ENCODE results near the gene PDE7B. TPM values are rescaled to one million over a fixed set of nuclear protein-coding genes. Genes with fewer than 3 reads are reported as not detected.

The PDE7B gene
- total RNA-seq, 3 donors from 2014 or later (not counting 1 experiment from before 2014, with no cell fraction given): 0.14 to 0.18 TPM; not detected in 1

- no peaks in the 10 kb centered on the region for H3K9me3 ChIP-seq (ENCODE audit: control insufficient read depth, insufficient read depth, low read length)
- no peak overlapping the region for H3K4me3 ChIP-seq (ENCODE audit: low read length)
- intact Hi-C loops (cut with micrococcal nuclease): no loop called here
- TF ChIP-seq CTCF (IDR thresholded peaks at IDR 0.05): no peak
- H3K27ac ChIP-seq (ENCODE audit: low read length): no peak overlapping the region
- Mint-ChIP-seq H3K27ac (no peak overlapping the region), H3K4me1 (no peaks in the 10 kb centered on the region), H3K4me3 (no peak overlapping the region), H3K36me3 (no peaks in the 10 kb centered on the region), H3K27me3 (ENCODE audit: low read depth in 2 of 2) (no peaks in the 10 kb centered on the region), H3K9me3 (no peaks in the 10 kb centered on the region)
- WGBS (ENCODE audit: insufficient coverage): 86% methylated on average over 2 of the region's 4 CpGs
- H3K27me3 ChIP-seq (ENCODE audit: control insufficient read depth, insufficient read depth, low read length): no peaks in the 10 kb centered on the region
- ATAC-seq (no peak), DNase-seq (no peak)
- no peaks in the 10 kb centered on the region for H3K4me1 ChIP-seq (ENCODE audit: control insufficient read depth, insufficient read depth, low read length)
- H3K36me3 ChIP-seq (ENCODE audit: control insufficient read depth, insufficient read depth, low read length): no peaks in the 10 kb centered on the region
These were observed 357.3 kb downstream of the PDE7B start for GRCh38 chr6:136208783-136209182.

- intact Hi-C loops (cut with micrococcal nuclease): no loop called here
- 92% methylated on average over 2 of the region's 2 CpGs for WGBS (ENCODE audit: insufficient coverage)
- Mint-ChIP-seq H3K9me3 (no peaks in the 10 kb centered on the region), H3K27me3 (ENCODE audit: low read depth in 2 of 2) (no peaks in the 10 kb centered on the region), H3K36me3 (no peaks in the 10 kb centered on the region), H3K4me1 (no peaks in the 10 kb centered on the region), H3K4me3 (no peak overlapping the region), H3K27ac (no peak overlapping the region)
- Histone ChIP-seq H3K36me3 (ENCODE audit: control insufficient read depth, insufficient read depth, low read length) (no peaks in the 10 kb centered on the region), H3K9me3 (ENCODE audit: control insufficient read depth, insufficient read depth, low read length) (no peaks in the 10 kb centered on the region), H3K27ac (ENCODE audit: low read length) (no peak overlapping the region), H3K4me1 (ENCODE audit: control insufficient read depth, insufficient read depth, low read length) (no peaks in the 10 kb centered on the region), H3K27me3 (ENCODE audit: control insufficient read depth, insufficient read depth, low read length) (no peaks in the 10 kb centered on the region), H3K4me3 (ENCODE audit: low read length) (no peak overlapping the region)
- DNase-seq (no peak), ATAC-seq (no peak)
- TF ChIP-seq CTCF (IDR thresholded peaks at IDR 0.05): no peak
These were observed 358.0 kb downstream of the PDE7B start for GRCh38 chr6:136209496-136209895.

GRCh38 chr6:136210398-136211165 is 359.1 kb downstream of the PDE7B start:
- no peak overlapping the region for H3K27ac ChIP-seq (ENCODE audit: low read length)
- intact Hi-C loops (cut with micrococcal nuclease): no loop called here
- Mint-ChIP-seq H3K4me3 (no peak overlapping the region), H3K27ac (no peak overlapping the region), H3K9me3 (no peaks in the 10 kb centered on the region), H3K4me1 (no peaks in the 10 kb centered on the region), H3K27me3 (ENCODE audit: low read depth in 2 of 2) (peaks cover 0 to 2% of the 10 kb centered on the region in 2 donors), H3K36me3 (no peaks in the 10 kb centered on the region)
- H3K4me3 ChIP-seq (ENCODE audit: low read length): no peak overlapping the region
- DNase-seq (no peak), ATAC-seq (no peak)
- WGBS (ENCODE audit: insufficient coverage): 91% methylated on average over 13 of the region's 13 CpGs
- no peaks in the 10 kb centered on the region for H3K9me3 ChIP-seq (ENCODE audit: control insufficient read depth, insufficient read depth, low read length)
- TF ChIP-seq CTCF (IDR thresholded peaks at IDR 0.05): no peak
- no peaks in the 10 kb centered on the region for H3K27me3 ChIP-seq (ENCODE audit: control insufficient read depth, insufficient read depth, low read length)
- no peaks in the 10 kb centered on the region for H3K4me1 ChIP-seq (ENCODE audit: control insufficient read depth, insufficient read depth, low read length)
- no peaks in the 10 kb centered on the region for H3K36me3 ChIP-seq (ENCODE audit: control insufficient read depth, insufficient read depth, low read length)

- H3K27ac Mint-ChIP-seq: no peak overlapping the region
- no CpG with 5 or more reads among the region's 2 CpGs for WGBS (ENCODE audit: insufficient coverage)
- no peaks in the 10 kb centered on the region for H3K4me1 Mint-ChIP-seq
- DNase-seq (no peak), ATAC-seq (no peak)
- Histone ChIP-seq H3K9me3 (ENCODE audit: control insufficient read depth, insufficient read depth, low read length) (no peaks in the 10 kb centered on the region), H3K27ac (ENCODE audit: low read length) (no peak overlapping the region), H3K27me3 (ENCODE audit: control insufficient read depth, insufficient read depth, low read length) (no peaks in the 10 kb centered on the region), H3K4me3 (ENCODE audit: low read length) (no peak overlapping the region), H3K36me3 (ENCODE audit: control insufficient read depth, insufficient read depth, low read length) (no peaks in the 10 kb centered on the region), H3K4me1 (ENCODE audit: control insufficient read depth, insufficient read depth, low read length) (no peaks in the 10 kb centered on the region)
- H3K36me3 Mint-ChIP-seq: no peaks in the 10 kb centered on the region
- intact Hi-C loops (cut with micrococcal nuclease): no loop called here
- TF ChIP-seq CTCF (IDR thresholded peaks at IDR 0.05): no peak
- no peaks in the 10 kb centered on the region for H3K9me3 Mint-ChIP-seq
- no peak overlapping the region for H3K4me3 Mint-ChIP-seq
- H3K27me3 Mint-ChIP-seq (ENCODE audit: low read depth in 2 of 2): peaks cover 0 to 5% of the 10 kb centered on the region in 2 donors
These were observed 361.1 kb downstream of the PDE7B start for GRCh38 chr6:136212608-136213007.

Measured in natural killer cell (primary cell).